ENCODE measurements around the gene MORN1.

GRCh38 chr1:2295526-2295925, 95.8 kb downstream of the MORN1 start:
- TF ChIP-seq CBX5 (IDR thresholded peaks at IDR 0.05; ENCODE audit: low read depth), result no peak
- no peak for TF ChIP-seq CEBPB (IDR thresholded peaks at IDR 0.05; ENCODE audit: borderline replicate concordance in 1 of 2, low read depth in 2 of 2, low read length in 2 of 2)
- no peak for TF ChIP-seq CTCF (IDR thresholded peaks at IDR 0.05 in 2 of 3, conservative IDR thresholded peaks at IDR 0.05 in 1 of 3; ENCODE audit: control insufficient read depth in 2 of 3, extremely low read depth in 1 of 3, insufficient read depth in 1 of 3, low read depth in 3 of 3, low read length in 3 of 3)
- no peak for TF ChIP-seq SIN3A (IDR thresholded peaks at IDR 0.05; ENCODE audit: low read depth, low read length)
- TF ChIP-seq MAX (IDR thresholded peaks at IDR 0.05; ENCODE audit: low read depth, low read length), result no peak
- TF ChIP-seq ZBTB33 (IDR thresholded peaks at IDR 0.05), result no peak
- TF ChIP-seq ATF3 (IDR thresholded peaks at IDR 0.05; ENCODE audit: borderline replicate concordance, extremely low read depth, low read depth, low read length), result no peak
- no peak for TF ChIP-seq RCOR1 (conservative IDR thresholded peaks at IDR 0.05; ENCODE audit: low read depth, low read length)
- TF ChIP-seq BACH1 (IDR thresholded peaks at IDR 0.05; ENCODE audit: borderline replicate concordance), result no peak
- no peak for TF ChIP-seq JUNB (IDR thresholded peaks at IDR 0.05)
- TF ChIP-seq SRF (IDR thresholded peaks at IDR 0.05; ENCODE audit: low read depth in 2 of 2, low read length in 2 of 2), result no peak
- no peak for TF ChIP-seq JUND (IDR thresholded peaks at IDR 0.05; ENCODE audit: low read depth, low read length)

All from GM12878 (cell line).